GM19324 (cell line): Measurements from ENCODE around the gene COPS8.

ENCODE experiments used
- ATAC-seq: cut with Tn5 transposase; IDR thresholded peaks from one replicate; pipeline ENCODE4 v1.9.1; 2021; ENCODE audit warnings: mild to moderate bottlenecking, moderate library complexity; ENCODE audit not compliant: unreplicated experiment, low FRiP score

The COPS8 gene

GRCh38 chr2:237085248-237086221 lies at the start of gene COPS8:
Gene COPS8 (plus strand): TSS chr2:237085889. CDS start chr2:237085965, 76 bp downstream.
- ATAC-seq, result peak; percentile 100

GRCh38 chr2:237039301-237040031 lies 46.2 kb upstream of the COPS8 start:
- no peak for ATAC-seq

- ATAC-seq, result no peak
Measured at GRCh38 chr2:237041231-237041630, 44.5 kb upstream of the COPS8 start.

- ATAC-seq, result no peak
Measured at GRCh38 chr2:237042101-237042500, 43.6 kb upstream of the COPS8 start.

GRCh38 chr2:237043866-237044265 lies 41.8 kb upstream of the COPS8 start:
- no peak for ATAC-seq

- no peak for ATAC-seq
Measured at GRCh38 chr2:237044281-237044680, 41.4 kb upstream of the COPS8 start.

- no peak for ATAC-seq
Measured at GRCh38 chr2:237045449-237045848, 40.2 kb upstream of the COPS8 start.

- no peak for ATAC-seq
Measured at GRCh38 chr2:237048595-237048994, 37.1 kb upstream of the COPS8 start.

- no peak for ATAC-seq
Measured at GRCh38 chr2:237051861-237052260, 33.8 kb upstream of the COPS8 start.

- no peak for ATAC-seq
Measured at GRCh38 chr2:237053066-237053465, 32.6 kb upstream of the COPS8 start.

GRCh38 chr2:237055386-237056100 lies 30.1 kb upstream of the COPS8 start:
- no peak for ATAC-seq

GRCh38 chr2:237056287-237056875 lies 29.3 kb upstream of the COPS8 start:
- ATAC-seq, result no peak

- no peak for ATAC-seq
Measured at GRCh38 chr2:237057107-237057506, 28.6 kb upstream of the COPS8 start.

GRCh38 chr2:237057893-237058300 lies 27.8 kb upstream of the COPS8 start:
- peak; percentile 86 for ATAC-seq

- no peak for ATAC-seq
Measured at GRCh38 chr2:237058423-237058822, 27.3 kb upstream of the COPS8 start.

- ATAC-seq, result peak; percentile 72
Measured at GRCh38 chr2:237059155-237059875, 26.4 kb upstream of the COPS8 start.

GRCh38 chr2:237060534-237061312 lies 25.0 kb upstream of the COPS8 start:
- ATAC-seq, result no peak

- ATAC-seq, result no peak
Measured at GRCh38 chr2:237061356-237061755, 24.3 kb upstream of the COPS8 start.

- ATAC-seq, result no peak
Measured at GRCh38 chr2:237062585-237062984, 23.1 kb upstream of the COPS8 start.
